NCI-H2081 (cell line): ENCODE measurements around the gene NLRX1.
"Not testable (repeated sequence)": the region's sequence is repeated elsewhere in the genome, so short reads cannot be mapped to it uniquely, and the experiment has no call there.

Experiments
- DNase-seq, 2 experiments: peaks; one replicate each; lab custom pipeline; 2025; lab: John Stamatoyannopoulos, UW

Gene NLRX1, protein sequence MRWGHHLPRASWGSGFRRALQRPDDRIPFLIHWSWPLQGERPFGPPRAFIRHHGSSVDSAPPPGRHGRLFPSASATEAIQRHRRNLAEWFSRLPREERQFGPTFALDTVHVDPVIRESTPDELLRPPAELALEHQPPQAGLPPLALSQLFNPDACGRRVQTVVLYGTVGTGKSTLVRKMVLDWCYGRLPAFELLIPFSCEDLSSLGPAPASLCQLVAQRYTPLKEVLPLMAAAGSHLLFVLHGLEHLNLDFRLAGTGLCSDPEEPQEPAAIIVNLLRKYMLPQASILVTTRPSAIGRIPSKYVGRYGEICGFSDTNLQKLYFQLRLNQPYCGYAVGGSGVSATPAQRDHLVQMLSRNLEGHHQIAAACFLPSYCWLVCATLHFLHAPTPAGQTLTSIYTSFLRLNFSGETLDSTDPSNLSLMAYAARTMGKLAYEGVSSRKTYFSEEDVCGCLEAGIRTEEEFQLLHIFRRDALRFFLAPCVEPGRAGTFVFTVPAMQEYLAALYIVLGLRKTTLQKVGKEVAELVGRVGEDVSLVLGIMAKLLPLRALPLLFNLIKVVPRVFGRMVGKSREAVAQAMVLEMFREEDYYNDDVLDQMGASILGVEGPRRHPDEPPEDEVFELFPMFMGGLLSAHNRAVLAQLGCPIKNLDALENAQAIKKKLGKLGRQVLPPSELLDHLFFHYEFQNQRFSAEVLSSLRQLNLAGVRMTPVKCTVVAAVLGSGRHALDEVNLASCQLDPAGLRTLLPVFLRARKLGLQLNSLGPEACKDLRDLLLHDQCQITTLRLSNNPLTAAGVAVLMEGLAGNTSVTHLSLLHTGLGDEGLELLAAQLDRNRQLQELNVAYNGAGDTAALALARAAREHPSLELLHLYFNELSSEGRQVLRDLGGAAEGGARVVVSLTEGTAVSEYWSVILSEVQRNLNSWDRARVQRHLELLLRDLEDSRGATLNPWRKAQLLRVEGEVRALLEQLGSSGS

DNA sequence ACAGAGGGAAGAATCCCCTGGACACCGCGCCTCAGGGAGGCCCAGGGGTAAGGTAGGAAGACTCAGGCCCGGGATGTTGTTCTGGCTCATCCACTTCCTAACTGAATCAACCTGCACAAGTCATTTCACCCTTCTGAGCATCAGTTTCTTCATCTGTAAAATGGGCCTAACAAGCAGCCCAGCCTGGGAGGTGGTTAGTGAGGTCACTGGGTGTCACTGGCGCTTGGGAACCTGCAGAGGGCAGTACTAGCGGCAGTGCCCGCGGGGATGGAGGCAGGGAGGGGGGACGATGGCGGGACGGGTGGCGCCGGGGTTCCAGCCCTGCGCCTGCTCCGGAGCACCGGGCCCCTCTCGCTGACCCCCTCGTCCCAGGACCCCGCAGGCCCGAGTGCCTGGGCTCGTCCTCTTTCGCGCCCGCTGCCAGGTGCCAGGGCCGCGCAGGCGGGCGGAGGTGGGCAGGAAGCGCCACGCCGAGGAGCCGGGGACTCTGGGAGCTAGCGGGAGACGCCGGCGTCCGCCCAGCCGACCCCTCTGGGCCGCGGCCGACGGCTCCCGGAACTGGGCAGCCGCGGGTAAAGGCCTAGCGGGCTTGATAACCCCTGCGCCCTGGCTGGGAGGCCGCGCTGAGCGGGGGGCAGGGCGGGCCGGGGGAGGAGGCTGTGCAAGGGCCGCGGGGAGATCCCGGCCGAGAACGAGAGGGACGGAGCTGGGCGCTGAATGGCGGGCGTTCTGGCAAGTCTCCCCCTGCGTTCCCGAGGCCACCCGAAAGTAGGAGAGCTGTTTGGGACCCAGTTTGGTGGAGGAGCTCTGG is at the start of gene NLRX1:
Gene NLRX1, plus strand, starts transcription at position 255 of the 811 bp plus-strand sequence. CDS start 2,679 bp downstream, outside the sequence.
- peak; percentile 85 to 86 for DNase-seq

DNA sequence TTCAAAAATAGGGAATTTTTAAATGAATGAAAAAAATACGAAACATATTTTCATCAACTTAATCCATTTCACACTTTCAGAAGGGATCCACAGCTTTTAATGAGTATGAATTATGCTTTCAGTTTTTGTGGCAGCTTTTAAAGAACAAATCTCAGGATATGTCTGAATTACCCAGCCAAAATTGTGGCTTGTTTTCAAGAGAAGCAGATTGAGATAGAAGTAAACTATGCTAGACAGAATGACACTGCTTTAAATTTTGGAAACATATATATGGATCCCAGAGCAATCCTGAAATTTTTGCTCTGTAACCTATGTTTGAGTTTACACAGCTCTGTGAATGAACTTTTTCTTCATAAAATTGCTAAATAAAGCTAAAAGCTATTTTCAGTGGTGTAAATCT is 49.6 kb upstream of the NLRX1 start:
- no peak for DNase-seq

DNA sequence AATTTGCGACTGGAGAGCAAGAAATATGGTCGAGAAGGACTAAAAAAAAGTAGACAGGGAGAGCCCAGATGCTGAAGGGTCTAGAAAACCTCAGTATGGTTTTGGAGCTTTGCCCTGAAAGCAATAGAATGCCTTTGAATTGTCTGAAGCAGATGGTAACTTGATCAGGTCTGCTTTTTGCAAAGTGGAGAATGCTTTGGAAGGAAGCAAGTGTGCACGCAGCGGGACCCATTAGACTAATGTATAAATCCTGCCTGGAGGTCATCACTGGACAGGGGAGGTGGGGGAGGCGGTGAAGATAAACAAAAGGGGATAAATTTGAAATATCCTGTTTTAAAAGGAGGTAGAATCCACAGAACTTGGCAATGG is 47.9 kb upstream of the NLRX1 start:
- DNase-seq, result peak; percentile 36 to 72

DNA sequence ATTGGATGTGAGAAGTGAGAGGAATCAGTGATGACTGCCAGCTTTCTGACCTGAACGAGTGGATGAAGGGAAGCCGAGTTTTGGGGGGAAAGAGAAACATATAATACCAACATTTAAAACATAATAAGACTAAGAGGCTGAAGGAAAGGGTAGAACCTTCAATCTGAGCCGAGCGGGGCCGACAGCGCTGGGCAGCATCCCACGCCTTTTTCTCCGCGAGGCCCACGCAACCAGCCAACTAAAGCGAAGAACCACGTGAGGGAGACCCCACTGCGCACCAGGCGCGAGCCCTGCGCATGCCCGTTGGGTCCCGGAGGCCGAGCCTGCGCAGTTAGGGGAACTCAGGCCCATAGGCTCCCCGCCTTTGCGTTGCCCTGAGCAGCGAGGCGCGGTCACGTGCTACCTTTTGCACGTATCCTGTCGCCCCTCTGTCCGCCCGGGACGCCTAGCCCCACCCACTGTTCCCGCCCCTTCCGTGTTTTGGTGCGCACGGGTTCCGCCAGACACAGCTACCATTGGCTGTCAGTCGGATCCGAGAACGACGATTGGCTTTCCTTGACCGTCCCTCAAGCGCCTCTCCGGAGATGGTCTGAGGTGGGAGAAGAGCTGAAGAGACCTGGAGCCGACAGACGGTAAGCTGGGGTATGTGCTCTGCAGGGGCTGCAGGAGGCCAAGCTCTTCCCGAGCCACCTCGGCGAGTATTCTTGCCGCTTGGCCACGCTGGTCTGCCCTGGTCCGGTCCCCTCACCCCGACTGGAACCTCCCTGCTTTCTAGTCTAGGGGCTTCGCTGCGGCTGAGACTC is 47.3 kb upstream of the NLRX1 start, which contains the start of gene HINFP:
Gene HINFP, plus strand, starts transcription at position 573 of the 803 bp plus-strand sequence. CDS start 5,365 bp downstream, outside the sequence.
- DNase-seq, result peak; percentile 100

DNA sequence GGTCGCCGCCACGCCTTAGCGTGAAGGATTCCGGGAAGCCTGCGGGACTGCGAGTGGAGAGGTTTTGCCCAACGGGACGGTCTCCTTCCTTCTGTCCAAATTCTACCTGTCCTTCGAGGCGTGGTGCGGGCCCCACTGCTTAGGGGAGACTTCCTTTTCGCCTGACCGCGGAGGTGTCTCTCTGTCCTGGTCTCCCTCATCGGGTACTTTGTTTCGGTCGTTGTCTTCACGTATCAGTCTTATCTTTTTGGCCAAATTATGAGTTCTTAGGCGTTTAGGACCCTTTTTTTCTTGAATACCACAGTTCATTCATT is 46.8 kb upstream of the NLRX1 start:
- no peak for DNase-seq

DNA sequence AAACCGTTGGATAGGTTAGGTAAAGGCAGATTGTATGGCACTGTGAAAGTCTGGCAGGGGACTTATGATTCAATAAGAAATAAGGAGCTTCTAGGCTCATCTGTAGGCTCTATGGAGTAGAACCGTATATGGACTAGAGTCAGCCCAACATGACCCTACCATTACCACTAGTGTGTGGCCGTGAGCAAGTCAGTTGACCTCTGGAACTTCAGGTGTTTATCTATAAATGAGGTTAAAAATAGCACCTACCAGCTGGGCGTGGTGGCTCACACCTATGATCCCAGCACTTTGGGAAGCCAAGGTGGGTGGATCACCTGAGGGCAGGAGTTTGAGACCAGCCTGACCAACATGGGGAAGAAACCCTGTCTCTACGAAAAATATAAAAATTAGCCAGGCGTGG is 42.7 kb upstream of the NLRX1 start:
- no peak for DNase-seq

DNA sequence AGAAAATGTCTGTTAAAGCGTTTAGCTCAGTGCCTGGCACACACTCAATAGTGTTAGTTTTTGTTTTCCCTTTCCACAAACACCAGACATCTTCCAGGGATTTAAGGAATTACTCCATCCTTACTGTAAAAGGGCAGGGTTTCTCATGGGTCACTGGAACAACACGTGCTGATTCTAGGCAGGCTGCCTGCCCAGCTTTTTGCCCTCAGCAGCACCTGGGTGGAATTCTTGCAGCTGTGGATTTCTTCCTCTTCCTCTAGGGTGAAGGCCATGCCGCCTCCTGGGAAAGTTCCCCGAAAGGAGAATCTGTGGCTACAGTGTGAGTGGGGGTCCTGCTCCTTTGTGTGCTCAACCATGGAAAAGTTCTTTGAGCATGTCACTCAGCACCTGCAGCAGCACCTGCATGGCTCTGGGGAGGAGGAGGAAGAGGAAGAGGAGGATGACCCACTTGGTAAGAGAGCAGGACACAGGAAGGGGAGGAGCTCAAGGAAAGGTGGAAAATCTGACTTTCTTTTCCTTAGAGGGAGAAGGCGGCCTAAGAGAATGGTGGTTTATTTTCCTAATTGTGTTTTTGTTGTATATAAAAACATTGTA is 41.8 kb upstream of the NLRX1 start:
- DNase-seq, result no peak

DNA sequence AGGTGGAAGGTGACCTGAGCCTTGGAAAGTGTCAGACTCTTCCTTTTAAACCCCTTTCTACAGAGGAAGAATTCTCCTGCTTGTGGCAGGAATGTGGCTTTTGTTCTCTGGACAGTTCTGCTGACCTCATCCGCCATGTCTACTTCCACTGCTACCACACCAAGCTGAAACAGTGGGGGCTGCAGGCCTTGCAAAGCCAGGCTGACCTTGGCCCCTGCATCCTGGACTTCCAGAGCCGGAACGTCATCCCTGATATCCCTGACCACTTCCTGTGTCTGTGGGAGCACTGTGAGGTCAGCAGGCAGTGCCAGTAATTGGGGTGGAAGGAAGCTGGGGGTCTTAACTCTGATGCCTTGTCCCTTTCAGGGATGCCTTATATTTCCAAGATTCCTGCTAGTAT is 37.9 kb upstream of the NLRX1 start:
- DNase-seq, result no peak

DNA sequence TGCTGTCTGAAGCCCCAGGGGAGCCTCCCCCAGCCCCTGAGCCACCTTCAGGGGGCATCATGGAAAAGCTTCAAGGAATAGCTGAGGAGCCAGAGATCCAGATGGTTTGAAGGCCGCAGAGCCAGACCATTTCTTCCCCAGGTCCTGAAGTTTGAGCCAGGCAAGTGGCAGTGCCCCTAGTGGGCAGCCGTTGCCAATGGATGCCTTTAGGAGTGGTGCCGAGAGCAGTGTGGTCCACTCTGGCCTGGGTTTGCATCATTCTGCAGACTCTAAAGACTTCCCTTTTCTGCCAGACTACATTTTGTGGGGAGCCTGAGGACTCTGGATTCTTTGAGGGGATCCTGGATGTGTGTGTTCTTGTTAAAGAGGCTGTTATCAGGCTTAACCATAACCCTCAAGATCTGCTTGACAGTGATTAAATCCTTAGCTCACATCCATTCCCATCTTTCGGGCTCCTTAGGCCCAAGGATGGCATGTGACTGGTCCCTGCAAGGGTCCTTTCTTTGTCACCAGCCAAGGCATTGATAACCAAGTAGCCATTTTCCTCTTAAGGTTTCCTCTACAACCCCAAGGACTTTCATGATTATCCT is 34.0 kb upstream of the NLRX1 start:
- no peak for DNase-seq

DNA sequence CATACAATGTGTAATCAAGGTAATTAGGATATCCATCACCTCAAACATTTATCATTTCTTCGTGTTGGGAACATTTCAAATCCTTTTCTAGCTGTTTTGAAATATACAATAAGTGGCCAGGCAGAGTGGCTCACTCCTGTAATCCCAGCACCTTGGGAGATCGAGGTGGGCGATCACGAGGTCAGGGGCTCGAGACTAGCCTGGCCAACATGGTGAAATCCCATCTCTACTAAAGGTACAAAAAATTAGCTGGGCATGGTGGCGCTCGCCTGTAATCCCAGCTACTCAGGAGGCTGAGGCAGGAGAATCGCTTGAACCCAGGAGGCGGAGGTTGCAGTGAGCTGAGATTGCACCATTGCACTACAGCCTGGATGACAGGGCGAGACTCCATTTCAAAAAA is 29.2 kb upstream of the NLRX1 start:
- not testable (repeated sequence) for DNase-seq

DNA sequence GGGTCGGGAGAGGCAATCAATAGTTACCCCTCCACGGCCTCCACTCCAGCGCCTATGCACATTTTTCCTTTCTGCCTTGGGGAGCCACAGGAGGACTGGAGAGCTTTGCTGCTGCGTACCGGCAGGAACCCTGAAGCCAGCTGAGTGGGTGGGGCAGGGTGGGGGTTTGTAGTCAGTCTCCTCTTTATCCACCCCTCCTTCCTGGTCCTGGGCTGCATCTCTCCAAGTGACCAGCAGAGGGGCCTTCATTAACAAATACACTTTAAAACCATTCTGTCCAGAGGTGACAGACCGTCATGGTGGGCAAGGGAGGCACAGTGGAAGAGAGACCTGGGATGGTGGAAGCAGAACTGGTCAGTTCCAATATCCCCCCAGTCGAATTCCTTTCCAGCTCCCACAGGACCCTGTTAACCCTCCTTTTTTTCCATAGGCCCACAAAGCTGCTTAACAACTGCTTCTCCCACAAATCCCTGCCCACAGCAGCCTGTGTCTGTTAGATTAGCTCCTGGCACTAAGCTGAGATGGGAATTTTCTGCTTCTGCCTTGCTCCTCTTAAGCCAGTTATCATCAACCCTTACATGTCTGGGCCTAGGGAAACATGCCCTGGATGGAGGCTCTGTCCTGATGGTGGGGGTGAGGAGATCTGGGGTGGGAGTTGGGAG is 23.6 kb upstream of the NLRX1 start:
- DNase-seq, result peak; percentile 31 to 62

DNA sequence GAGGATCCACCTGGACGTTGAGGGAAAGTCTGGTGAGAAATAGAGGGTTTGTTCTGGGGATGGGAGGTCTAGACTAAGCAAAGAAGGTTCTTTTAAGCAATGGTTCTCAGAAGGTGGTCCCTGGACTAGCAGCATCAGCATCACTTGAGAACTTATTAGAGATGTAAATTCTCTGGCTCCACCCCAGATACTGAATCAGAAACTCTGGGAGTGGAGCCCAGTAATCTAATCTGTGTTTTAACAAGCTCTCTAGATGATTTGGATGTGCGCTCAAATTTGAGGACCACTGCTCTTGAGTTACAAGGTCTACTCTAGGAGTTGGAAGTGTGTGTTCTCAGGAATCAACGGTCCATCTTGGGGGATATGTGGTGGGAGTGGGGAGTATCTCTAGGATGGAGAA is 23.0 kb upstream of the NLRX1 start:
- DNase-seq, result no peak

DNA sequence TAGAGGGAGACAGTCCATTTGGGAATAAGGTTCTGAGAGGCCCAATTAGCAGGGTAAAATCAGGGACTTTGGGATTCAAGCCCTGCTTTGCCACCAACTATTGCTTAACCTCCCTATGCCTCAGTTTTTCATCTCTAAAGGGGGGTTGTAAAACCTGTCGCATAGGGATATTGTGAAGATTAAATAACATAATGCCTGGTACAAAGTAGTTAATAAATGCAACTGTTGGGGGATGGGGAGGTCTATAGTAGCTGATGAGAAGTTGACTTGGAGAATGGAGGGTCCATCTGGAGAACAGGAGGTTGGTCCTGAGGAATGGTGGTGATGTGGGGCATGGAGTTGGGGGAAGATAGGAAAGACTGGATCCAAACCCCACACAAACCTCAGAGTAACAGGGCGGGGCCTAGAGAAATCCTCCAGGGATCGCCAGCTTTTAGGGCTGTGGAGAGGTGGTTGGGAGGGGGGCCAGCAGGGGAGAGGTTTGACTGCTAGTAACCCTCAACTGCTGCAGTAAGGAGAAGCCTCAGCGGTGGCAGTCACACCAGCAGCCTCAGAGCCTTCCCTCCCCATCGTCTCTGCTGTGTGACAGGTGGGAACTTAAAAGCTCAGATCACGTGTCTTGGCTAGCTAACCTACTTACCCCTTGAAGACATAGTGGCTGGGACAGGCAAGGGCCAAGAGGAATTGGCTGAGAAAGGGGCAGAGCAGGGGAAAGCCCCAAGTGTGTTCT is 20.8 kb upstream of the NLRX1 start:
- DNase-seq, result no peak

DNA sequence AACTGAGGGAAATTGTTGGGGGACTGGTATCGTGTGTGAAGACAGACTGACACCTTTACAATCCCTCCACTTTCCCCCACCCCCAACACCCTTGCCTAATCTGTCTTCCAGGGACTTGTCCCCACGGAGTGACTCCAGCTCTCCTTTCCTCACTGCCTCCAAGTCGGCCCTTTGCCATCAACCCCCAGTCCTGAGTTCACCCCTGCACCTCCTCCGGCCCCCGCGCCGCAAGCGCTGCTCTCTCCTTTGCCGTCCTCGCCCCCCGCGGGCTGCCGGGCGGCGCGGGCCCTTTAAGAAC is 19.9 kb upstream of the NLRX1 start:
- DNase-seq, result no peak

DNA sequence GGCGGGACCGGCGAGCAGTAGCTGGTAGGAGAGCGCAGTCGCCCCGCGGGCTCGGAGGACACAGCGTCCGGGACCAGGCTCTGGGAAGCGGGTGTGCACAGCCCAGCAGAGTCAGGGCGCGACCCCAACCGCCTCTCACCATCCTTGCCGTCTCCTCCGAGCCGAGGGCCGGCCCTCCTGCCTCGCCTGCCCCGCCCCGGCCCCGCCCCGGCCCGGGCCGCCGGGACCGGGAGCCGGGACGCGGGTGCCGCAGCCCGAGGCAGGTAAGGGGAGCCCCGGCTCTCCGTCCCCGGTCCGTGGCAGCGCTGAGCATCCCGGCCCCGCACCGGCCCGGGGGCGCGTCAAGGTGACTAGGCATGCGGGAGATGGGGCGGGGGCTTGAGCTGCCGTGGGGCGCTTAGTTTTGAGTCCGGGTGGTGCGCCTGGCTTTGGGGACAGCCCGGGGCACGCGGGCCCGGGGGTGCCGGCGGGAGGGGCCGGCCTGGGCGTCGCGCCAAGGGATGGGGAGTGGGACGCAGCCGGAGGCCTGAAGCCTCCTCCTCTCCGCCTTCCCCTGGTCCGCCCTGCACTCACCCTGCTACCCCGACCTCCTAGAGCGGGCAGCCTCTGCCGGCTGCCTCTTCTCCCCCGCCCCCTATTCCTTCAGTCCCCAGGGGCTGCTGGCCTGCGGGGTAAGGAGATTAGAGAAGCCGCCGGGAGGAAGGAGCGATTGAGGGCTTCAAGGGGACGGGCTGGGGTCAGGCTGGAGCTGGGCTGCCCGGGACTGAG is 19.3 kb upstream of the NLRX1 start, which contains the start of gene ABCG4:
Gene ABCG4, plus strand, starts transcription at position 35 of the 768 bp plus-strand sequence. CDS start 914 bp downstream, outside the sequence.
- peak in 1 of 2 experiments; percentile 17 for DNase-seq

DNA sequence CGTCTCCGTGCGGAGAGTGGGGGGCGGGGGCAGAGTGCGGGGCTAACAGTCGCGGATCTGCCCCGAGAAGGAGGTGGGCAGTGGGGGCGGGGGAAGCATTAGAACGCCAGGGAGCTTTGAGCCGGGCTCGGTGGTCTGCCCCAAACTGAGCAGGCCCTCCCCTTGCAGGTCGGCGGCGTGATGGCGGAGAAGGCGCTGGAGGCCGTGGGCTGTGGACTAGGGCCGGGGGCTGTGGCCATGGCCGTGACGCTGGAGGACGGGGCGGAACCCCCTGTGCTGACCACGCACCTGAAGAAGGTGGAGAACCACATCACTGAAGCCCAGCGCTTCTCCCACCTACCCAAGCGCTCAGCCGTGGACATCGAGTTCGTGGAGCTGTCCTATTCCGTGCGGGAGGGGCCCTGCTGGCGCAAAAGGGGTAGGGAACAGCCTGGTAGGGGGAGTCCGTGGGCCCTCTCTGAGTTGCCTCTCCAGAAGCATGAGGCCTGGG is 18.7 kb upstream of the NLRX1 start:
- no peak for DNase-seq

DNA sequence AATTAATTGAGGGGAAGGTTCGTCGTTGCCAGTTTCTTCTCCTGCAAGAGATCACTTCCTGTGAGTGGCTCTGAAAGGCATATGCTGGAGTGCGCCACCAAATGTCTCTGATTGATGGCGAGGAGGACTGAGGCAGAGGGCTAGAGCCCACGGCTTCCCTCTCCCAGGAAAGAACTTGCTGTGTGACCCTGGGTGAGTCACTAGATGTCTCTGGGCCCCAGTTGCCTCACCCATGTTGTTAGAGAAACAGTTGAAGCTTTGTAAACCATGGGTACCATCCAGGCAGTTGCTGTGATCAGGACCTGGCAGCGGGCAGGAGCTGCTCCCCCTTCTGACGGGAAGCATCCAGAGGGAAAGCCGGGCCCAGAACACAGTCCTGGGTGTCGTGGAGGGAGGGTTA is 16.5 kb upstream of the NLRX1 start:
- no peak for DNase-seq

DNA sequence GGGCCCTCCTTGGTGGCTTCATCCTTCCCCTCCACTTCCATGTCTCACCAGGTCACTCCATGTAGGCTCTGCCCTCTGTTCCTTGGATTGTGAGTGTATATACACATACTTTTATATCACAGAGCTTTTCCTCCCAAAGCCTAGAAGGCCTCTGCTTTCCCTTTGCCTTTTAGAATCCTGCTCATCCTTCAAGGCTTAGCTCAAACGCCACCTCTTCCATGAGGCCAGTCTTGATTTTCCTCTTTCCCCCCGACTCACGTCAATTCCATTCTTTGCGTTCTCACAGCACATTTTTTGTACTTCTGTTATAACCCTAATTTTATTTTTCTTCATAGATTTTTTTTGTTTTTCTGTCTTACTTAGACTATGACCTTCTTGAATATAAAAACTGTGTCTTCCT is 15.9 kb upstream of the NLRX1 start:
- no peak for DNase-seq
